ENCODE measurements around the gene ARID2.

The ARID2 gene

GRCh38 chr12:45729233-45730083 lies at the start of gene ARID2:
ARID2 (plus strand) TSS chr12:45729706; CDS start chr12:45729837, 131 bp downstream.
- DNase-seq (ENCODE audit: low read depth in 2 of 2): peak; percentile 29 to 38

DNA sequence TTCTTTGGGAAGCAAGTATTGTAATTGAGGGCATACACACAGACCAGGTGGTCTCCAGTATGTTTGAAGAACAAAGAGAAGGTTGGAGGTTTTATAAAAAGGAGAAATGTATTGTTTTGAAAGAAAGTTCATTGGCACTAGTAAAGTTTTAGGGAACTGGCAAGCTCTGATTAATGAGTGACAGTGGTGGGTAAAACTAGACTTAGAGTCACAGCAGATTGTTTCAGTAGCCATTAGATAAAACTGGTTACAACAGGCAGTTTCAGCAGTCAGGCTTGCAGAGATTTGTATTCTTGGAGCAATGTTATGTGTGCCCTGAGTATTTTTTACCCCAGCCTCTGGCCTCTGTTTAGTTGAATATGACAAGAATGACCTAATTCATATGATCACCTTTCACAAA lies 49.1 kb upstream of the ARID2 start:
- DNase-seq (ENCODE audit: low read depth in 2 of 2): no peak

GRCh38 chr12:45681465-45681864 lies 48.0 kb upstream of the ARID2 start:
- DNase-seq (ENCODE audit: low read depth in 2 of 2): no peak

DNA sequence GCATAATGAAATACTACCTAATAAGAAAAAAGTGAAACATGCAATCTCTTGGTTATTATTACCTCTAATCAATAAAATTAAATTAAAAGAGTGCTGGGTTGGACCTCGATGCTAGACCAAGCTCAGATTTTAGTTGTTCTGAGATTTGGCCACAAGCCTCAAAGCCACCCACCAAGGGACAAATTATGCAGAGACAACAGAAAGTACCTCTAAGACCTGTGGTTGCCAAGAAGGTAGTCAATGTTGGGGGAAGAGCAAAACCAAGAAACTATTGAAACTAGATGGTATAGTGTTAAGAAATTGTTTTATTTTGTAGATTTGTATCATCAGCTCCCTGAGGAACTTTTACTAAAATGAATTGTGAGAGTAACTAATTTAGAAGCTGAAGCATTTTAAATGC lies 43.8 kb upstream of the ARID2 start:
- no peak for DNase-seq (ENCODE audit: low read depth in 2 of 2)

- no peak for DNase-seq (ENCODE audit: low read depth in 2 of 2)
Measured at GRCh38 chr12:45687081-45688015, 42.2 kb upstream of the ARID2 start.

GRCh38 chr12:45688183-45688582 lies 41.3 kb upstream of the ARID2 start:
- DNase-seq (ENCODE audit: low read depth in 2 of 2): no peak

DNA sequence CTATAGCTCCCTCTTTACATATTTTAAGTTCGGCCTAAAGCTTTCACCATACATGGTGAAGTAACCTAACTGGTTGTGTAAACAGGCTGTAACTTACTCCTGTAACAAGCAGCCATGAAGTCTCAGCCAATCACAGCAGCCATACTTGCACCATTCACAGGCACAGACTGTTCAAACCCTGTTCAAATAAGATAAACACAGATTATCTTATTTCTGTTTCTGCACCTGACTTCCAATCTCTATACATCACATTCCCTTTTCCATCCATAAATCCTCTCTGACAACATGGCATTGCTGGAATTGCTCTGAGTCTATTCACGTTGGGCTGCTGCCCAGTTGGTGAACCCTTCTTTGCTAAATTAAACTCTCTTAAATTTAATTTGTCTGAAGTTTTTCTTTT lies 34.5 kb upstream of the ARID2 start:
- DNase-seq (ENCODE audit: low read depth in 2 of 2): no peak

DNA sequence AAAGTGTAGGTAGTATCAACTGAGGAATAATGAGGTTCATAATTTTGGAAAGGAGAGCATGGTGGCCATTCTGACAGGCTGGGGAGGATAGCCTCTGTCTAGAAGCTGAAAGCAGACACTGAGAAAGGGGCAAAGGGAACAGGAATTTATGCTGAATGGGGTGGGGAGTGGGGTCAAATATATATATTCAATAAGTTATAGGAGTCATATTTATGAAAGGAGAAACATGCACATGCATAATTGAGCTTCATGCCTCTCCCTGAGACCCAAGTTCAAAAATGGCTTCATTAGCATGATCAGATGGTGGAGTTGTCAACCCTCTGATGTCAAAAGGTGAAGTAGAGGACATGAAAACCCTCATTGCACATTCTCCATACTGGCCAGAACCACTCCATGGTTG lies 33.9 kb upstream of the ARID2 start:
- no peak for DNase-seq (ENCODE audit: low read depth in 2 of 2)

DNA sequence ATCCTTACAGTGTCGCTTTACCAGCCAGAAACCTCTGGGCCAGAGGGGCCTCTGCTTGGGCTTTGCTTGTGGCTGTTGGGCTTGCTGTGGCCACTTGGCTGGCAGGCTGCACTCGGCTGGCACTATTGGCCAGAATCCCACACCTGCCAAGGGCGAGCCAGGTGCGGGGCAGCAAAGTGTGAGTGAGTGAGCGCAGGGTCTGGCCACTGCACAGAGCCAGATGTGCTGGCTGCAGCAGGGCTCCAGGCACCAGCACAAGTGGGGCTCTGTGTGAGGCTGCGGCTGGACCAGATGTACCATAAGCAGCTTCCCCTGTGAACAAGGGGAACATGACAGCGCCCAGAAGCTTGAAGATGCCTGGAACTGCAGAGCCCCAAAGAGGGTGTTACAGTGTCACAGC lies 33.5 kb upstream of the ARID2 start:
- DNase-seq (ENCODE audit: low read depth in 2 of 2): no peak

DNA sequence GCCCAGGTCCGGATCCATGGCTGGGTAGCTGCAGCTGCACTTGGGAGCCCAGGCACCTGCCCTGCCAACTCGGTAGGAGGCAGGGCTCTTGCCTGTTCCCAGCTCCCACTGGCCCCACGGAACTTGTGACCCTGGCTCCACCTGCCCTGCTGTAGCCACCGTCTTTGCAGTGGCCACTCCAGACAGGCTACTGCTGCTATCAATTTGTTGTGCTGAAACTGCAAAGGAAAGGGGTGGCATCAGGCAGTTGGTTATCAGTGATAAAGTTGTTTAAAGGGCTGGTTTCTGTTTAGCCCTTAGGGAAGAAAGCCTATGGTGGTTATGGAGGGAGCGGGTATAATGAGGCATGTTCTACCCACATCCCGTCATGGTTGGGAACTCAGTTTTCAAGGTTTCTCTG lies 32.1 kb upstream of the ARID2 start:
- DNase-seq (ENCODE audit: low read depth in 2 of 2): no peak

DNA sequence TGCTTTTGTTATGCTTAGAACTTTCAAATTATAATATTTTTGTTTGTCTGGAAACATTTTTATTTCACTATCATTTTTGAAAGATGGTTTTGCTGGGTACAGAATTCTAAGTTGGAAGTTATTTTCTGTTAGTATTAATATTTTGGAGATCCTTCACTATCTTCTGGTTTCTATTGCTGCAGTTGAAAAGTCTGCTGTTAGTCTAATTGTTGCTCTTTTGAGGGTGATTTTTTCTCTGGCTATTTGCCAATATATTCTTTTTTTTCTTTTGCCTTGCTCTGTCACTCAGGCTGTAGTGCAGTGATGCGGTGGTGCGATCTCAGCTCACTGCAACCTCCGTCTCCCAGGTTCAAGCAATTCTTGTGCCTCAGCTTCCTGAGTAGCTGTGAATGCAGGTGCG lies 28.2 kb upstream of the ARID2 start:
- no peak for DNase-seq (ENCODE audit: low read depth in 2 of 2)

GRCh38 chr12:45703942-45704341 lies 25.6 kb upstream of the ARID2 start:
- DNase-seq (ENCODE audit: low read depth in 2 of 2): no peak

DNA sequence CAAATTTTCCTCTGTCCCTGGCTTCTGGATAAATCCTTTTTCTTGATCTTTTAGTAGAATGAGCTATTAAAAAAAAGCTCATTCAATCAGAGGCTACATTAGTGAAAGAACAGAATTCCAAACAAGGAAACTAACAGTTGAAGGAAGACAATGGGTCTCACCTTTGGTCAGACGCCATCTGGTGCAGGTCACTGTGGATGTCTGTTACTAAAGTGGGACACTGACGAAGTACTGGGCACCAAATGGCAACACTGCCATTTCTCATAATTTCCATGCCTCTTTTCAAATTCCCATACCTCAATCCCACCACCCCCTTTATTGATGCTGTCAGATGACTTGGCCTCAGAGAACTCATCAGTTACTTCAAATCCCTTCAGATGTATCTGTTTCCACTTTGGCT lies 24.5 kb upstream of the ARID2 start:
- DNase-seq (ENCODE audit: low read depth in 2 of 2): no peak

DNA sequence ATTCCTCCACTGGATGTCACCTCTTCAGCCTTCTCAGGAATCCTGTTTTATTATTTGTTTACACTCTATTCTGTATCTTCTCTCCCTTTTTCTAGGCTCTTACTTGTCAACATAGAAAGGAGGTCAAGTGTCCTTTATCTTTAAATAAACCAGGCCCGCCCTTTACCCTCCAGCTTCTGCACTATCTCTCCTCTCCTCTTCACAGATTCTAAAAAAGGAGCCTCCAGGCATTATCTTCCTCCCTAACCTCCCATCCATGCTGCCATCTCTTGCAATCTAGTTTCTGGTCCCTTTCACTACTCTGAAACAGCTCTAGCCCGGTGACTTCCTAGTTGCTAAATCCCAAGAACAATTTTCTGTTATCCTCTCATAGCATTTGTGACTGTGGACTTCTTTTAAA lies 24.1 kb upstream of the ARID2 start:
- no peak for DNase-seq (ENCODE audit: low read depth in 2 of 2)

GRCh38 chr12:45707241-45707857 lies 22.2 kb upstream of the ARID2 start:
- no peak for DNase-seq (ENCODE audit: low read depth in 2 of 2)

DNA sequence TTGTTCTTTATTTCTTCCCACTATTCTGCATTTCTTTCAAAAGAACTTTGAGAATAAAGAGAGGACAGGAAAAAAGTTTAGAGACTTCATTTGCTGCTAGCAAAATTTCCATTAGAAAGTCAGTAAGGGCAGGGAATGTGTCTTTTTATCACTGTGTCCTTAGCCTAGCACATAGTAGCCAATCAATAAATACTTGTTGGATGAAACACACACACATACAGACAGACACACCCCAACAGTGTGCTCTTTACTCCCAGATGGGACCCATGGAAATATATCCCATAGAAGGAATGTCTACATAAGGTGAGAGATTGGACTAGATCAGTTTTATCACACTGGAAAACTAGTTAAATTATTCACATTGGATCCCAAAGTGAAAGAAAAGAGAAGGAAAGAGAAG lies 21.1 kb upstream of the ARID2 start:
- no peak for DNase-seq (ENCODE audit: low read depth in 2 of 2)

DNA sequence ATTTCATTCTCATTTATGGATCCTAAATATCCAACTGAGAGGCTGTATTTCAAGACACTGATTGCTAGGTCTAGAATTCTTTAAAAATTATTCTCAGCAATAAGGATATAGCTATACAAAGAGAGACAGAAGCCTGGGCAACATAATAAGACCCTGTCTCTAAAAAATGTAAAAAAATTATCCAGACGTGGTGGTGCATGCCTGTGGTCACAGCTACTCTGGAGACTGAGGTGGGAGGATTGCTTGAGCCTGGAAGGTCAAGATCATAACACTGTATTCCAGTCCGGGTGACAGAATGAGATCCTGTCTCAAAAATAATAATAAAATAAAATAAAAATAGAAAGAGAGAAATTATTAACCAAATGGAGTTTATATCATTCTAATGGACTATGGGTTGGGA lies 20.6 kb upstream of the ARID2 start:
- no peak for DNase-seq (ENCODE audit: low read depth in 2 of 2)

DNA sequence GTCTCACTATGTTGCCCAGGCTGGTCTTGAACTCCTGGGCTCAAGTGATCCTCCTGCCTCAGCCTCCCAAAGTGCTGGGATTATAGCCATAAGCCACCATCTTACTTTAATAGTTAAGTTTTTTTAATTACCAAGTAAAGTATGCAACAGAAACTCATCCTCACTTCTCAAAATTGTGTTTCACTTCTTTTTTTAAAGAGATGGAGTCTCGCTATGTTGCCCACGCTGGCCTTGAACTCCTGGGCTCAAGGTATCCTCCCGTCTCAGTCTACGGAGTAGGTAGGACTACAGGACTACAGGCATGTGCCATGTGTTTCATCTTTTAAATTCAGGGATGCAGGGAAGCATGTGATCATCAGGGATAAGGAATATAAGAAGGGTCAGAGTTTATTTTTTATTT lies 17.2 kb upstream of the ARID2 start:
- no peak for DNase-seq (ENCODE audit: low read depth in 2 of 2)

DNA sequence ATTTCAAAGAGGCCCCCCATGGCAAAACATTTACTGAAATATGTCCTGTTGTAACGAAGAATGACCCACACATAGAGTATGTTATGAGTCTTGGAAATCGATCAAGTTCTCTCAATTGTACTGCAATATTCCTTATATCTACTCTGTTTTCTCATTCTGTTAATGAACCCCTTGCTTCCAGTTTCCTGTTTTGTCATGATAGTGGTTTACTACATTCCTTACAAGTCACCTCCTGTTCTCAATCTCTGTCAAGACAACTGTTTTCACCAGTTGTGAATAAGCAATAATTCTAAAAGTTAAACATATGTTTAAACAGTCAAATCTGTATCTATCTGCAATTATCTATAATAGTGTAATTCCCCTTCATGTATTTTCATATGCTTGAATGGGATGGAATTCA lies 16.4 kb upstream of the ARID2 start:
- no peak for DNase-seq (ENCODE audit: low read depth in 2 of 2)

GRCh38 chr12:45718306-45718705 lies 11.2 kb upstream of the ARID2 start:
- DNase-seq (ENCODE audit: low read depth in 2 of 2): no peak

GRCh38 chr12:45720069-45720468 lies 9.4 kb upstream of the ARID2 start:
- DNase-seq (ENCODE audit: low read depth in 2 of 2): no peak

DNA sequence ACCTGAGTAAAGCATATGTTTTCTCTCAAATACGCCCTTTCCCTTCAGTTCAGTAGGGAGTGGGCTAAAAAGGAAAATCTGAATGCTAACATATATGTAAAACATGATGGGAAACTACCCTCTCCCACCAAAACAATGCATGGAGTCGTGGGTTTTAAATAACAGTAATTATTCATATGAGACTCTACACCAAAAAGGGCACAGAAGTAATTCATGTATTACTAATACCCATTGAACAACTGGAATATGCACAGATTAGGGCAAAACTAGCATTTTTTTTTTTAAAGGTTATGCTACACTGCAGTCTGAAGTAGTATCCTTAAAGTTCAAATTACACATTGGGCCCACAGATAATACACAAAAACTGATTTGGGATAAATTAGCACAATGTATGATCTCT lies 8.1 kb upstream of the ARID2 start:
- no peak for DNase-seq (ENCODE audit: low read depth in 2 of 2)
